Epidermal melanocyte (primary cell): ENCODE measurements around the gene PRTFDC1.
"Not testable (repeated sequence)": the region's sequence is repeated elsewhere in the genome, so short reads cannot be mapped to it uniquely, and the experiment has no call there.

ENCODE experiments used
- DNase-seq: peaks from one replicate; pipeline ENCODE4 v3.0.0; 2011; ENCODE audit warnings: low spot score; ENCODE audit not compliant: insufficient read length

The PRTFDC1 gene

GRCh38 chr10:24966962-24967481 is 14.6 kb upstream of the PRTFDC1 start:
- DNase-seq, result no peak

DNA sequence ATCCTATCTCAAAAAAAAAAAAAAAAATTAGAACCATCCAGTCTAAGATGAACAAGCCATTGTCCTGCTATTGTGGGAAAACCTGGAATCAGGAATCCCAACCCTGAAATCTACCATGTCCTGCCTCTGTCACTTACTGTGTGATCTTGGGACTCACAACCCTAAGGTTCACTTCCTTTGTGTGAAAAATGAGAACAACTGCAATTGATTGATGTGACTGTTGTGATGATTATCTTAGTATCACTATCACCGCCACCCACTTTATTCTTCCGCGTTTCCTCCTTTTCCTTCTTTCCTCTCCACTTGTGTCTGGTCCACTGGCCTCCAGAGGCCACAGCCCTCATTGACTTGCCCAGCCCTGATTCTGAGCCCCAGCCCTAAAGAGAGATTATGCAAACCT is 12.6 kb upstream of the PRTFDC1 start:
- no peak for DNase-seq

DNA sequence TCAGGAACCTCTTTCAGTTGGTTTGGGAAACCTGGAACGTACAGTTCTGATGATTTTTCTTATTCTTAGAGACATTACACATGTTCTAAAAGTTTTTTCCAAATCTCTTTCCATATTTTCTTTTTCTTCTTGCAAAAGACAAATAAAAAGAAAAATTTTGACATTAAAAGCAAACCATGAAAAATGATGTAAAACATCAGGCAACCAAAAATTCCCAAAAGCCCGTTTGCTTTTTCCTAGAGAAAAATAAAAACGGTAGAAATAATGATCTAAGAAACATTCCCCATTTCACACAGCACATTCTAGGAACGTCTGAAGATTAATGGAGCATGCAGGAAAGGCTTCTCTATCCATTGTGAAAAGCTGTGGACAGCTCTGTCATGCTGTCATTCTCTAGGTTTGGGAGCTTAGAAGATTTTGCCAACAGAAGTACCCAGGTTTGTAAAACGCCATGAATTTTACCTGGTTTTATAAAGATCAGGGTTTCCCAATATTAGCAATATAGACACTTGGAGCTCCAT is 11.2 kb upstream of the PRTFDC1 start:
- no peak for DNase-seq

DNA sequence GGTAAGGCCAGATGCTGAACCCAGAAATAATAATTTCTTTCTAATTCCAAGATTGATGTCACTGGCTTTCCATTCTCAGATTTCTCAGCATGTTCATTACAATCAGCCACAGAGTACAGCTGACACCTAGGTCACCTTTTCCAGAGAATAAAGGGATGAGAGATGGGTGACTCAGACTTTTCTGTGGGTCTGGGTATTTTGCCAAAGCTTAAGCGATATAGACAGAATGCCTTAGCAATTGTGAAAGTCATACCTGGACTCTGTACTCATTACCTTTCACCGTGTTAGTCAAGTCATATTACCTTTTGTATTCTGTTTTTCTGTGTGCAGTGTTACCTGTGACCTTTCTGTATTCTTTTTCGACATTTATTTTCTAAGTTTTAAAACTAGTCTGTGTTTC is 10.6 kb upstream of the PRTFDC1 start:
- no peak for DNase-seq

DNA sequence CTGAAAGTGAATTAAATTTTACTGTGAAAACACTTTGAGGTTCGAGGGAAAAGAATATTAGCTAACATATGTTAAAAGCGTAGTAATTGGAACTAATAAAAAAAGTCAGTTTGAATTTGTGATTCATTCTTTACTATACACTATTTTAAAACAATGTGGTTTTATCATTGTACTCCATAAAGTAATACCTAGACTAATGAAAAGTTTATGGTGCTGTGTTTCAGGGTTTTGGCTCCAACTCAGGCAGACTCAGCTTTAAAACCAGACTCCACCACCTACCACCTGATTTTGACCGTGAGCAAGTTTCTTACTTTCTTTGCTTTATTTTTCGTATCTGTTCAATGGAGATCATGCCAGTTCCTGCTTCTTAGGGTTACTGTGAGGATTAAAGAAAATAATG is 9.2 kb upstream of the PRTFDC1 start:
- DNase-seq, result no peak

DNA sequence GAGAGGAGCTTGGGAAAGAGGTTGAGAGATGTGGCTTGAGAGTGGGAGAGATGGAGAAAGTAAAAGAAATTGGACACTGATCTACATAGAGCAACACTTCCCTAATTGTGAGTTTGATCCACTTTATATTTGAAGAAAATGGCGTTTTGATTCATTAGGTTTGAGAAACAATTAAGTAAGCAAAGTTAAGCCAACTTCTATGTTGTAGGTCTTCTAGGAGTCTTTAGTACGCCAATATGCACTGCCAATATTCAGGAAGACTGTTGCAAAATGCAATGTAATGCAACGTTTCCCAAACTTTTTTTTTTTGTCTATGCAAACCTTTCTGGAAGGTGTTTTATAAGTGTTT is 7.0 kb upstream of the PRTFDC1 start:
- no peak for DNase-seq

- no peak for DNase-seq
These were observed 6.4 kb upstream of the PRTFDC1 start for GRCh38 chr10:24958721-24959381.

- no peak for DNase-seq
These were observed 5.8 kb upstream of the PRTFDC1 start for GRCh38 chr10:24958091-24958720.

- not testable (repeated sequence) for DNase-seq
These were observed 5.2 kb upstream of the PRTFDC1 start for GRCh38 chr10:24957624-24958051.

GRCh38 chr10:24953675-24954074 is 1.3 kb upstream of the PRTFDC1 start:
- DNase-seq, result no peak

DNA sequence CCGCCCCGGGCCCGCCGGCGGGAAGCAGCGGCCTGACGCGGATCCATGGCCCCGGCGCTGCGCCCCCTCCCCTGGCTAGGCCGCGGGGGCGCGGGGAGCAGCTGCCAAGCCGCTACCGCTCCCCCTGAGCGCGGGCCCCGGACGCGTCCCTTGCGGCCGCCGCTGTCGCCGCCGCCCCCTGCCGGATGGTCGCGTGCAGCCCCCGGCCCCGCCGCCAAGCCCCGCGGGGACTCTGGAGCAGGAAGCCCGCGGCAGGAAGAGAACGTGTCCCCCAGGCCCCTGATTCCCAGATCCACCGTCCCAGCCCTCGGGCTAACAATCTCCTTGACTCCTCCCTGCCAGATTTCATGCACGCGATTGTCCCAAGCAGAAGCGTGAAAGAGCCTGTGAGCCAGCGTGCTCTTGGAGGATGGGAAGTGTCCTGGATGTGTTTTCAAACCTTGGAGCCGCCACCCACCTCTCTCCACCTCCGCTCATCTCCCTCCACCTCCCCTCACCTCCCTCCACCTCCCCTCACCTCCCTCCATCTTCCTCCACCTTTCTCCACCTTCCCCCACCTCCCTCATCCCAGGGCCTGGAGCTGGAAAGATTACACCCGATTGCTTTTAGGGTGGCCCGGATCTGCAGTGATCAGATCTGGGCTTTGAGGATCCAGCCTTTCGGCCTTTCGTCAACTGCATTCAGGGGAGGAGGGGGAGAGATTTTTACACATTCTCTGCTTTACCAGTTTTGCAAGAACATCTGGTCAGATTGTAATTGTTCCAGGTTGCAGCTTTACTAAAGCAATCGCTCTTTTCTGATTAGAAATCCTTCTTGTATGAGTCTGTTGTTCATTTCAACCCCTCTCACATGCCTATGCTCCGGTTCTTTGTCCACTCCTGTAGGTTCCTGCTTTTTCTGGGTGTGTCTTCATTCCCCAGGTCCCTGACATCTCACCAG is 570 bp upstream of the PRTFDC1 start:
- peak; percentile 55 for DNase-seq

GRCh38 chr10:24951201-24952142 is 934 bp downstream of the PRTFDC1 start:
- no peak for DNase-seq

DNA sequence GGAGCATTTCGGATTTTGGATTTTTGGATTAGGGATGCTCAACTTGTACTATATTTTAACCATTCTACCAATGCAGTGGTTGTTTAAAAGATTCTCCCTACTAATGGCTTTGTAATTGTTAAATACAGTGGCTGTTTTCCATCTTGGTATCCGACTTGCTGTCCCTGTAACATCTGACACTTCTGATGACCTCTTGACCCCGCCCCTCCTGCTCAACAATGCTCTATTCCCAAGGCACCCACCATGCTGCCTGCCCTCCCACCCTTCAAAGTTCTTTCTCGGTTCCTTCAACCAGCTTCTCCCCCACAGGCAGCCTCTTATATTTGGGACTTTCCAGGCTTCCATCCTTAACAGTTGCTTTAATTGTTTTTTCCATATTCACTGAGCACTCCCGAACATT is 2.0 kb downstream of the PRTFDC1 start:
- DNase-seq, result no peak

DNA sequence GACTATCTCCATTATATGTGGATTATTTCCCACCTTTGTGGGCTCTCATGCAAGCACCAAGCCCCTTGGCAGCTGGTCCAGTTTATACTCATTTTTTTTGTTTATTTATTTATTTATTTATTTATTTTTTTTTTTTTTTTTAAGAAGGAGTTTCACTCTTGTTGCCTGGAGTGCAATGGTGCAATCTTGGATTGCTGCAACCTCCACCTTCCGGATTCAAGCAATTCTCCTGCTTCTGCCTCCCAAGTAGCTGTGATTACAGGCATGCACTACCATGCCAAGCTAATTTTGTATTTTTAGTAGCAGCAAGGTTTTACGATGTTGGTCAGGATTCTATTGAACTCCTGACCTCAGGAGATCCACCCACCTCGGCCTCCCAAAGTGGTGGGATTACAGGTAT is 2.8 kb downstream of the PRTFDC1 start:
- DNase-seq, result no peak

- peak; percentile 75 for DNase-seq
These were observed 4.9 kb downstream of the PRTFDC1 start for GRCh38 chr10:24947304-24948097.

- no peak for DNase-seq
These were observed 7.7 kb downstream of the PRTFDC1 start for GRCh38 chr10:24944512-24945255.

DNA sequence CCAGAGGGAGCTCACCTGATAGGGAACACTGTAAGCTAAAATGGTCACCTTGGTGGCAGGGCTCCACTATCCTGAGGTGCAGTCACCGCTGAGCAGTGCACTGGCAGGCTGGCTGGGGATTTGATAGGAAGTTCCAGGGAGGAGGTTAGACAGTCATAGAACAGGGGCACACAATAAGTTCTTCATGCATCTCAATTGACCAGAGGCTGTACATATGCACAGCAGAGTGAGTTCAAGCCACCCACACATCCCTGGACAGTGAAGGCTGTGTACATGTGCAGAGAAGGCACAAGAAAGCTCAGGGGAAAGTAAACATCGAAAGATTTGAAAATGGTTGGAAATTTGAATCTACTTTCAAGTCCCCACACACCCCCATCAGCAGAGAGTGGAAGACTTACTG is 13.9 kb downstream of the PRTFDC1 start:
- DNase-seq, result no peak

- DNase-seq, result no peak
These were observed 14.3 kb downstream of the PRTFDC1 start for GRCh38 chr10:24938076-24938475.
